T-helper 9 cell (primary cell): ENCODE results near the gene PDCD1.
A peak's percentile ranks its signal among the peaks of the same experiment; 100 is the strongest.
"Not testable (repeated sequence)": the region's sequence is repeated elsewhere in the genome, so short reads cannot be mapped to it uniquely, and the experiment has no call there.

Experiments used
- DNase-seq: peaks from one replicate; pipeline ENCODE4 v3.0.0-alpha.2; 2020

The PDCD1 gene

DNA sequence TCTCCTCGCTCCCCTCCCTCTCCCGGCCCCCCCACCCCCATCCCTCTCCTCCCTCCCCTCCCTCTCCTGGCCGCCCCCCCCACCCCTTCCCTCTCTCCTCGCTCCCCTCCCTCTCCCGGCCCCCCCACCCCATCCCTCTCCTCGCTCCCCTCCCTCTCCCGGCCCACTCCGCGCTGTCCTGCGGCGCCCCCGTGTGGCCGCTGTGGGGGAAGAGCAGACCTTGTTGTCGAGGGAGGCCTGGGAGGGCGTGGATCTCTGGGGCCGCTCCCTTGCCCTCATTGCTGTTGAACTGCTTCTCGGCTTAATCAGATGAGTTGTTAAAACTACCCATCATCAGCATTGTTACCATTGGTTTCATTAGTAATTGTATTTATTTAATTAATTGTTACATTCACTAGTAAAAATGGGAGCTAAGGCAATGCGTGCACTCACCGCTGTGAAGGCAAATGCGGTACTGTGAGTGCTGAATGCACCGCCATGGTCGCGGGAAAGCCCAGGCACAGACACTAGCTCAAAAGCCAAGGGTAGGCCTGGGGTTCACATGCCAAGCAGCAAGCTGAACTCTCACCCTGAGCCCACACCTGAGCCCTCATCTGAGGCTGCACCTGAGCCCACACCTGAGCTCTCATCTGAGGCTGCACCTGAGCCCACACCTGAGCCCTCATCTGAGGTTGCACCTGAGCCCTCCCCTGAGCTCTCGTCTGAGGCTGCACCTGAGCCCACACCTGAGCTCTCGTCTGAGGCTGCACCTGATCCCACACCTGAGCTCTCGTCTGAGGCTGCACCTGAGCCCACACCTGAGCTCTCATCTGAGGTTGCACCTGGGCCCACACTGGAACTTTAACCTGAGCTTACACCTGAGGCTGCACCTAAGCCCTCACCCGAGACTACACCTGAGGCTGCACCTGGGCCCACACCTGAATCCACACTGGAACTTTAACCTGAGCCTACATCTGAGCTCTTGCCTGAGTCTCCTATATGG is 19.6 kb upstream of the PDCD1 start:
- DNase-seq: peak; percentile 74

DNA sequence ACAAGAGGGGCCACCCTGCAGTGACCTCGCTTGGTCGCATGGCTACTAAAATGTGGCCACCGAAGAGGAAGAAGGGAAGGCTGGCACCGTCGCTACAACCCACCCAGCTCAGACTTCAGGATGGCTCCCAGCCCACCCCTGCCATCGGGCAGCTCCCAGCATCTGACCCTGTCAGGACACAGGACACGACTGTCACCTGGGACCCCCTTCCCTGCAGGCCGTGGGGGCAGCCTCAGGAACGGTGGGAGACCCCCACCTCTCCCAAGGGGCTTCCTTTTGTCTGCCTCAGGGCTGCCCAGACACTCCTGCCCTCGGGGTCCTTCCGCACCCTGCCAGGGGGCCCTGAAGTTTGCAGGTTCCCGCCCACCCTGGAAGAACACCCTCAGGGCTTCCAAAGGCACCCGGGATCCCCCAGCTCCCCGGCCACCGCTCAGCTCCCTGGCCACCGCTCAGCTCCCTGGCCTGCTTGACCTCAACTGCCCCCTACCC is 18.5 kb upstream of the PDCD1 start:
- DNase-seq: no peak

DNA sequence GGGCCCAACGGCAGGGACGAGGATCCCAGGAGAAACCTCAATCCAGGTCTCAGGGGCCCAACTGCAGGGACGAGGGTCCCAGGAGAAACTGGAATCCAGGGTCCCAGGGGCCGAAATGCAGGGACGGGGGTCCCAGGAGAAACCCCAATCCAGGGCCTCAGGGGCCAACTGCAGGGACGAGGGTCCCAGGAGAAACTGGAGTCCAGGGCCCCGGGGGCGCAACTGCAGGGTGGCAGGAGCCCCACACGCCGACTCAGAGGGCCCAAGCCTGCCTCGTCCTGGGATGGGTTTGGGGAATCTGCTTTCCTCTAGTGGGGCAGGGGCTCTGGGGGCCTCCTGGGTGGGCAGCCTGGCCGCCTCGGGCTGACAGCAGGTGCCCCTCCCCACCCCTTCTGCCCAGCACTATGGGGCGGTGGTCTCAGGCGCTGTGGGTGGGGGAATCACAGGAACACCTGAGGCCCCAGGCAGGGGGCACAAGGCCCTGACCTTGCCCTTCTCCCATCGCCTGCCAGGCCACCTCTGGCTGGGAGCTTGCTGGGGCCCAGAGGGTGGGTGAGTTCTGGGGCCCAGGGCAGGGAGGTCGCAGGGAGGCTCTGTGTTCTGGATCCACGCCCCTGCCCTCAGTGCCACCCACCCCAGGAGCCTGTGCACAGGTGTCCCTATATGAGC is 18.0 kb upstream of the PDCD1 start:
- DNase-seq: no peak

DNA sequence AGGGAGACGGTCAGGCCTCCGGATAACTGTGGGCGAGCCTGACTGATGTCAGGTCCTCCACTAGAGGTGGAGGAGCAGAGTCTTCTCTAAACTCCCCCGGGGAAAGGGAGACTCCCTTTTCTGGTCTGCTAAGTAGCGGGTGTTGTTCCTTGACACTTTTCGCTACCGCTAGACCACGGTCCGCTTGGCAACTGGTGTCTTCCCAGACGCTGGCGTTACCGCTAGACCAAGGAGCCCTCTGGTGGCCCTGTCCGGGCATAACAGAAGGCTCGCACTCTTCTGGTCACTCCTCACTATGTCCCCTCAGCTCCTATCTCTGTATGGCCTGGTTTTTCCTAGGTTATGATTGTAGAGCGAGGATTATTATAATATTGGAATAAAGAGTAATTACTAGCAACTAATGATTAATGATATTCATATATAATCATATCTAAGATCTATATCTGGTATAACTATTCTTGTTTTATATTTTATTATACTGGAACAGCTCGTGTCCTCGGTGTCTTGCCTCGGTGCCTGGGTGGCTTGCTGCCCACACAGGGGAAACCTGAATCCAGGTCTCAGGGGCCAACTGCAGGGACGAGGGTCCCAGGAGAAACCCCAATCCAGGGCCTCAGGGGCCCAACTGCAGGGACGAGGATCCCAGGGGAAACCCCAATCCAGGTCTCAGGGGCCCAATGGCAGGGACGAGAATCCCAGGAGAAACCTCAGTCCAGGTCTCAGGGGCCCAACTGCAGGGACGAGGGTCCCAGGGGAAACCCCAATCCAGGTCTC is 17.2 kb upstream of the PDCD1 start:
- DNase-seq: not testable (repeated sequence)

DNA sequence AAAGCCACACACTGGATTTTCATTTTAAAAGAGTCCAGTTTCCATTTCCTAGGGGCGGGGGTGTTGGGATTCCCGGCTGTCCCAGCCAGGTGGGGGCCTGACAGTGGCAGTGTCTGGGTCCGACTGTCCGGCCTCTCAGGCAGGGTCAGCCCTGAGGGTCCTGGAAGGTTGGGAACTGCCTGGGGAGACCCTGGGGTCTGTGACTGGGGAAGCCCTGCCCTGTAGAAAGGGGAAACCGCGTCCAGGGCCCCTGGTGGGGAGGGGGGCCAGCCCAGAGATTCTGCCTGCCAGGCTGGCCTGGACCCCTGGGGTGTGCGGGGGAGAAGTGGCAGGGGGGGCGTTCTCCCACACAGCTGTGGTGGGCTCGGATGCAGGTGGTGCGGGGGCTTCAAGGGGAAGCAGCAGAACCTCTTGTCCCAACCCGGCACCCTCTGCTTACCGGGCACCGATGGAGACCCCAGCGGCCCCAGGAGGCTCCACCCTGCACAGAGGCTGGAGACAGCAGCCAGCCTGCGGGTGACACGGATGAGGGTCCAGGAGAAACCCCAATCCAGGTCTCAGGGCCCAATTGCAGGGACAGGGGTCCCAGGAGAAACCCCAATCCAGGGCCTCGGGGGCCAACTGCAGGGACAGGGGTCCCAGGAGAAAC is 15.7 kb upstream of the PDCD1 start:
- no peak for DNase-seq

DNA sequence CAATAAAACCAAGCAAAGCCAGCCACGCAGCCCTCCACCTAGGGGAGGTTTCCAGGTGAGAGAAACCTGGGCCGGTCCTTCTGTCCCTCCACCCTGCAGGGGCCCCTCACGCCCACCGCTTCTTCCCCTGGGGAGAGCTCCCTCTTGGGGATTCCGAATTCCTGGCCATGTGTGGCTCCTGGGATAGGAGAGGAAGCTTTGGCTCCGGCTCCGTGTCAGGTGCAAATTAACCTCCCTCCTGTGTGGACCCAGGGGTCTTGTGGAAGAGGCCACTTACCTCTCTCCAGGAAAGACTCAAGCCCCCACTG is 15.1 kb upstream of the PDCD1 start:
- DNase-seq: no peak

DNA sequence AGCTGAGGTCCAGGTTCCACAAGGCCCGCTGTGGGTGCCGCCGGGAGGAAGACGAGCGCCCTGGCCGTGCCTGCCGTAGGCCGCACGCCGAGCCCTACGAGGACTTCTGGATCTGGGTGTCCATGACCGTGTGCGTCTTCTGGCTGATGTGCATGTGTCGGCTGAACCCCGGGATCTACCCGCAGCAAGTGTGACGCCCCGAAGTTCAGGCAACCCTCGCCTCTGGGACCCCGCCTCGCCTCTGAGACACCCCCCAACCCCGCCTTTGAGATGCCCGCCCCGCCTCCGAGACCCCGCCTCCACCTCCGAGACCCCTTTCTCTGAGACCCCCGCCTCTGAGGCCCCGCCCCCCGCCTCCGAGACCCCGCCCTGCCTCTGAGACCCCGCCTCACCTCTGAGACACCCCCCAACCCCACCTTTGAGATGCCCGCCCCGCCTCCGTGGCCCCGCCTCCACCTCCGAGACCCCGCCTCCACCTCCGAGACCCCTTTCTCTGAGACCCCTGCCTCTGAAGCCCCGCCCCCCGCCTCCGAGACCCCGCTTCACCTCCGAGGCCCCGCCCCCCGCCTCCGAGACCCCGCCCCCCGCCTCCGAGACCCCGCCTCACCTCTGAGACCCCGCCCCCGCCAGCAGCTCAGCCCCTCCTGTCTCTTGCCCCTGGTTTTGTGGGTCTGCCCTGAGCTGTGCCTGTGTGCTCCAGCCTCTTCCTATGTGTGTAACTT is 14.5 kb upstream of the PDCD1 start:
- DNase-seq: no peak

DNA sequence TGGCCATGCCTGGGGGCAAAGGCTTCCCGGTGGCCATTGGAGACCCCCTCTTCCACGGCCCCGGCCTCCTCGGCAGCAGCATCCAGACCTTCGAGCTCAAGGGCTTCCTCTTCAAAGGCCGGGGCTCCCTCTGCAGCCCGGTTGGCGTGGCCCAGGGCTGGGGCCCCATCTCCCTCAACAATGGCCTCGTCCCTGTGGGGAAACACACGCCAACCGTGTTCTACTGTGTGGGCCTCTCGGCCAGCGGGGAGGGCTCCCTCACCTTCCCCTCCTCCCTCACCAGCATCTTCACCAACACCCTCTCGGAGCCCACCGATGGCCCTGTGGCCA is 13.6 kb upstream of the PDCD1 start:
- DNase-seq: no peak

DNA sequence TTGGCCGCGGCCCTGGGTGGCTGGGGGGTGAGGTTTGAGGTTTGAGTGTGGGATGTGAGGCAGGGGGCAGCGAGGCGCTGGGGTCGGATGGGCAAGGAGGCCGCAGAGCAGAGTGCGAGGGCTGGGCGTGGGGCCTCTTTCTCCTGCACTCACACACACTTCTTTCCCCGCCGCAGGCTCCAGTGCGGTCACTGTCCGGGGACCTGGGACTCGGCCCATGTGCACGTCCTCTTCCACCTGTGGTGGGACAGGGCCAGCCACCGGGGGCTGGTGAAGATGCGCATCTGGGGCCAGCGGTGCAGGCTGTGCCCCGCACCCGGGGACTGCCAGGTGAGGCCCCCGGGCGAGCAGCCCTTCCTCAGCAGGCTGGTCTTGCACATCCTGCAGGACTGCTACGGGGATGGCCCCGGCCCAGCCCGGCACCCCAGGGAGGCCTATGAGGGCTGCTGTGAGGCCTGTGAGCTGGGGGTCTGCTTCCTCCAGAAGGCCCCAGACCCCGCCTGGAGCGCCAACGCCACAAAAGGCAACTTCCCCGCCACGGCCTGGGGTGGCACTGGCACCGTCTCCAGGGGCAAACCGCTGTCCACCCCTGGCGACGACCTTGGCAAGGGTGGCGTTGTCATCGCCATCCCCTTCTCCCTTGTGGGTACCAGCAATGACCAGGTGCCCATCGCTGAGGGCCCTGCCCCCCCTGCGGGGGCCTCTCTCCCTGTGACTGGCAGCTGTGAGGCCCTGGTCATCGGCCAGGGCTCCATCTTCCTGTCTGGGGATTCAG is 13.0 kb upstream of the PDCD1 start:
- no peak for DNase-seq

DNA sequence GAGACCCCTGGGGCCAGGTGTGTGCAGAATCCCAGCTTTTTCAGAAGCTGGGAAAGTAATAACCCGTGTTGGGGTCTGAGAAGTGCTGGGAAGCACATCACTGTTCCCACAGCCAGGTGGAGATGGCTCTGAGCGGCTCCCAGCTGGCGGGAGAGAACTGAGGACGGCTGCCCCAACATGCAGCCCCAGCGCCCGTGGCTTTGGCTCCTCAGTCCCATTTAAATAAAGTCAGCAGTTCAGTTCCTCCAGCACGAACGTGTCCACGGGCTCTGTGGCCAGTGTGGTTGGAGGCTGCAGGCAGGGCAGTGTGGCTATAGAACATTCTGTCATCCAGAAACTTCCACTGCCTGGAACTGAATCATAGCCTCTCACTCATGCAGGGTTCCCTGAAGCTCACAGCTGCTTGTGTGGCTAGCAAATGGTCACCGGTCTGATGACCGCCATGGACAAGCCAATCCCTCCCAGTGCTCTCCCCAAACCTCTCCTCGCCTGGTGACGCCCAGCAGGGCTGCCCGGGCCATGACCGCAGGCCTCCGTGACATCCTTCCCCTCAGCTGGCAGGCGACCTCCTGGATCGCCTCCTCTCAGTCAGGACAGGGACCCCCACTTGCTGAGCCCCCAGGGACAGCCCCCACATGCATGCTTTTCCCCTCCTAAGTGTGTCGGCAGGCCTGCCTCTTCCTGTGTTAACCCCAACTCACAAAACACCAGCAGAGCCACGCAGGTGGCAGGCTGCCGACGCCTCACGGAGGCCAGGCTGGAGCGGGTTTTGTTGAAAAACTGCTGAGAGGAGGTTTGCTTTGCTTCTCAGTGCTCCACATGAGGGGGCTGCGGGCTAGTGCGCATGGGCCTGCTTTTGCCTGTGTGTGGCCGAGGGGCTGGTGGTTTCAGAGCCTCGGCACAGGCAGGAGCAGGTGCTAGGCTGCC is 12.2 kb upstream of the PDCD1 start:
- no peak for DNase-seq

DNA sequence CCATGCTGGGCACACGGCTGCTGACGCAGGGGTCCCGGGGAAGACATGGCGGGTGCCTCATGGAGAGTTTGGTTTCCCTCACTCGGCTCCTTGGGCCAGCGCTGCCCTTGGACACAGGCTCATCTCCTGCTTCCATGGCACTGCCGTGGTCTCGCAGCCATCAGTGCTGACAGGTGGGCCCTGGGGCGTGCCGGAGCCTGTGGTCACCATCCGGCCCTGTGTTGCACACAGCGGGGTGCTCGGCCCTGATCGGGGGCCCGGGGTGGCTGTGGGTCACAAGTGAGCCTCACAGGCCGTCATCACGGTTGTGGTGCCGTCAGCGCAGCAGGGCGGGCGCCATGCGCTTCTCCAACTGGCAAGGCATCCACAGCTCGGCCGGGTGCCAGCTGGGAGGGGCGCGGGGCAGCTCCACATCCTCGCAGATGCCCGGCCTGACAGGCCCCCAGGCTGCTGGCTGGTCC is 11.4 kb upstream of the PDCD1 start:
- DNase-seq: no peak

DNA sequence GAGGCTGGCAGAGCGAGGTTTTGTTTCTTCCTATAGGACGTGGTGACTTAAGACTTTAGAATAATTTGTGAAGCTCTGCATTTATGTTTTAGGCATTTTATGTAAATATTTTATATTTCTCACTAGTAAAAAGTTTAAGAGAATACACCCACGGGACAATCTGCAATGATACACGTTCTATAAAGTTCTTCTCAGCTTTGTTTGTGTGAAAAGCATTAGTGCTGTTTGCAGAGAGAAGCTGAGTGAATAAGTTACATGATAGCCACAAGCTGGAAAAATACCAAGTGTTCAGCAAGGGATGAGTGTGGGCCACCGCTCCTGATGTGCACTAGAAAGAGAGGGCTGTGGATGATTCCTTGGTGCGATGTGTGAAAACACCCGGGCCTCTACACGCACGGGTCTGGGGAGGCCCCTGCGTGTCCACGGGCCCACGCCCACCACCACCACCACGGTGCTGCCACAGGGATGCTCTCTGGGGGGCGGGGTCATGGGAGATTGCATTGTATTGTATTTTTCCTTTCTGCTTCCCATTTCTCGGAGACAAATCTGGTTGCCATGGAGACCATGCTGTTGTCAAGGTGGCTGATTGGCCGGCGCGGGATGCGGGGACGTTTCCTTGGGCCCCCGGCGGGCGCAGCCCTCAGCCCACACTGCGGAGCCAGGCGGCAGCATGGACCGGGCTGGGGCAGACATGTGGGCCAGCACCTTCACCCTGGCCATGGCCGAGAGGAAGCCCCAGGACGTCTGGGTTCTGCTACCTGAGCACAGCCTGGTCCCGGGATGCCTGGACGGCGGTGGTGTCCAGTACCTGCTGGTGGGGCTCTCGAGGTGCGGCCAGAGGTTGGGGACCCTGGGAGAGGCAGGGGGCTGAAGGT is 10.6 kb upstream of the PDCD1 start, which contains the start of gene RTP5:
RTP5 (plus strand) TSS at position 643 of the 875 bp plus-strand sequence; CDS start at position 671, 28 bp downstream.
- no peak for DNase-seq

DNA sequence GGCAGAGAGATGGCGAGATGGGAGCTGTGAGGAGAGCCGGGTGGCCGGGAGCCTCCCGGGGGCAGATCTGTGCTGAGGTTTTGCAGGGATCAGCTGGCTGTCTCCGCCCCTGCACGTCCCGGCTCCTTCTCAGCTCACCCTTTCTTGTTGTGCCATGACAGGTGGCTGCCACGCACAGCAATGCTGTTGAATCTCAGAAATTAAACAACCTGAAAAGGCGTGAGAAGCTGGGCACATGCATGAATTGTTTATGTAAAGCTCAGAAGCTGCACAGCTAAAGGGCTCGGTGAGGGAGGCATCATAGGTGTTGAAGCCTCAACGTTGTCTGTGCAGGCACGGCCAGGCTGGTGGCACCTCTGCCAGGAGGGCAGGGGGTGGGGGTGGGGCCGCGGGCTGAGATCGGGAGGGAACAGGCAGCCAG is 10.0 kb upstream of the PDCD1 start:
- no peak for DNase-seq

DNA sequence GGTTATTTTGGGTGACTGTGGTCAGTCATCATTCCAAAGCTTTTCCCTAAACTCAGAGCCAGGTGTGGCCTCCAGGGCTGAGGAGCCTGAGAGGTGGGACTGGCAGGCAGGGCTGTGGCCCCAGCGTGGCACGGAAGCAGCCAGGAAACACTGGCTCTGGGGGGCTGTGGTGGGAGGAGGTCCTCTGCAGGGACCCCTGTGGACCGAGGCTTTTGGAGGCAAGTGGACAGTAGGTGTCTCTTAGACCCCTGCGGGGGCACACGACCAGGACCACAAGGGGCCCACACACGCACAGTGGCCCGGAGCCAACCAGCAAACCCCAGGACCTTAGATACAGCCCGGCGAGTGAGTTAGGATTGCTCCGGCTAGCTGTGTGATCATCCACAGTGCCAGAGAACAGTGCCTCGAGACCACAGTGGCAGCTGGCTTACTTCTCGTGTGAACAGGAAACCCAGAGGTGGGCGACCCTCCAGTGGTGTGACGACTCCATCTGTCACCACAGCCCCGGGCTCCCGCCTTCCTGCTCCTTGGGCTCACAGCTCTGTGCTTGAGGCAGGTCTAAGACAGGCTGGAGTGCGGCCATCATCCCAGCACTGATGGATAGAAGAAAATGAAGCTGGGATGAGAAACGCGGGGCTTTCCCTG is 9.2 kb upstream of the PDCD1 start:
- no peak for DNase-seq

DNA sequence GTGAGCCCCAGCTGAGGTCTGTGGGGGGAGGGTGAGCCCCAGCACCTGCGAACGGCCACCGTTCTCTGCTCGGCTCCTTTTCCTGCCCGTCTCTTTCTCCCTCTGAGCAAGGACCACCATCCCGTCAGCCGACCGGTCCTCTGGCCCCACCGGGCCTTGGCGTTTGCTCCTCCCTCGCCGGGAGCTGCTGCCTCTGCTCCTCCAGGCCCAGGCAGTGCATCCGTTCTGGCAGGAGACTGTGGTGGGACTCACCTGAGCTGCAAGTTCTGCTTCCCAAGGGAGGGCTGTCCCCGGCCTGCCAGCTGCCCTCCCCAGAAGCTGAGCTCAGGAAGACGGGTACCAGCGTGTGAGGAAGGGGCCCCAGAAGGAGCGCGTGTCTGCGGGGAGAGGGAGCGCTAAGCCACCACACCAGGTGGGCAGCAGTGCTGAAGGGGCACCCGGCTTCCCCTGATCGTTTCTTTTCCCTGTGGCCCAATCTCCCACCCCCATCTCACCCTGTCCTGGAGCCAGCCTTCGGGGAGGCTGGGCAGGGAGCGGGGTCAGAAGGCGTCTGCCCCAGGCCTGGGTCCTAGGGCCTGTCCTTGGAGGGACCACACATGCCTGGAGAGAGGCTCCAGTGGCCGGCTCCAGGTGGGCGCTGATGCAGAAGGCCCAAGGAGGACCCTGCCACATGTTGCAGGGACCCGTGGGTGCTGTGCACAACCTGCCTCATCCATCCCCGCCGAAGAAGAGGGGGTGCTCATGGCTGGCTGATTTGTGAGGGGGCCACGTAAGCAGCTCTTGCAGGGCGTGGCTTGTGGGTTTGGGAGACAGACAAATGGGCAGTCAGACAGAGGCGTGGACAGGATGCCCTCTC is 8.3 kb upstream of the PDCD1 start:
- DNase-seq: no peak

DNA sequence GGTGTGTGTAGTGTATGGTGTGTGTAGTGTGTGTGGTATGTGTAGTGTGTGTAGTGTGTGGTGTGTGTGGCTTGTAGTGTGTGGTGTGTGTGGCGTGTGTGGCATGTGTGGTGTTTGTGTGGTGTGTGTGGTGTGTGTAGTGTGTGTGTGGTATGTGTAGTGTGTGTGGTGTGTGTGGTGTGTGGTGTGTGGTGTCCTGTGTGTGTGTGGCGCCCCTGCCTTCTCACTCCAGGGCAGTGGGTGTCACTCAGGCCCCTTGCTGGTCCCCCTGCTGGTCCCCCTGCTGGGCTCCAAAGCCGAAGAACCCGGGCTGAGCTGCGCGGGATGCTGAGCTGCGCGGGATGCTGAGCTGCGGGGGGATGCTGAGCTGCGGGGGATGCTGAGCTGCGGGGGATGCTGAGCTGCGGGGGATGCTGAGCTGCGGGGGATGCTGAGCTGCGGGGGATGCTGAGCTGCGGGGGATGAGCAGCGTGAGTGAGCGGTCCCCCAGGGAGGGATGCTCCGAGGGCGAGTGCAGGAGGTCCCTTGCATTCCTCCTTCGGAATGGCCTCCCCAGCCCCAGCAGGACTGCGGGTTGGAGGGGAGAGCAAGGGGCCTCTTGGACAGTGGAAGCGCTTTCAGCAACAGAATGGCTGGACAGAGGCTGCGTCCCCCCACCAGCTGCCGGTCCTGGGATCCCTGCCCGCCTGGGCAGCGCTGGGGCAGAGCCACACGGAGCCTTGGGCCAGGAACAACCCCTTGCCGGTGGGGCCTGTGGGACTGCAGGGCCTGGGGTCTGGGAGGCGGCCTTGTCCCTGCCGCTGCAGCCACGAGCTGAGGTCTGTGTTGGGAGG is 7.5 kb upstream of the PDCD1 start:
- DNase-seq: no peak
